OCI-LY7 (cell line): ENCODE results near the gene SKIC2. TPM values are rescaled to one million over a fixed set of nuclear protein-coding genes. Genes with fewer than 3 reads are reported as not detected.

Experiments
- BruUV-seq: library from RNA; stranded (reverse); fragments of 400-500 nt; replicated peaks from 2 replicates; lab custom pipeline; 2021; lab: Mats Ljungman, UMichigan
- CTCF ChIA-PET: fragments of 300-600 bp; sonication (Branson Sonifier 250); formaldehyde crosslinking; loops from one replicate; lab custom pipeline; 2022; ENCODE audit warnings: antibody characterized with exemption; ENCODE audit not compliant: unreplicated experiment; lab: Charles Lee
- POLR2A ChIA-PET: fragments of 300-600 bp; sonication (Branson Sonifier 250); formaldehyde crosslinking; loops from one replicate; lab custom pipeline; 2022; ENCODE audit warnings: antibody characterized with exemption; lab: Charles Lee
- DNase-seq: peaks from one replicate; pipeline ENCODE4 v3.0.0-alpha.2; 2015; ENCODE audit warnings: low spot score
- H2AFZ ChIP-seq: fragments of 200-600 bp; sonication (generic), shearing (Covaris generic); 2 replicates; pipeline ENCODE4 v1.6.1; 2014; ENCODE audit warnings: mild to moderate bottlenecking, antibody characterized with exemption, low read length, moderate library complexity
- H3K27ac ChIP-seq: fragments of 200-600 bp; sonication (generic); 2 replicates; pipeline ENCODE4 v1.5.1; 2014; ENCODE audit warnings: mixed run types, low read depth, mild to moderate bottlenecking, moderate library complexity, low read length, inconsistent platforms; ENCODE audit not compliant: poor library complexity, severe bottlenecking
- H3K36me3 ChIP-seq: fragments of 200-600 bp; sonication (generic); 2 replicates; pipeline ENCODE4 v1.6.1; 2014; ENCODE audit warnings: mild to moderate bottlenecking, antibody characterized with exemption, low read length, moderate library complexity, mixed read lengths; ENCODE audit not compliant: insufficient read depth
- H3K4me1 ChIP-seq: fragments of 200-600 bp; sonication (generic); 2 replicates; pipeline ENCODE4 v1.5.1; 2014; ENCODE audit warnings: mild to moderate bottlenecking, low read length; ENCODE audit not compliant: insufficient read depth, poor library complexity, severe bottlenecking
- H3K4me2 ChIP-seq: fragments of 200-600 bp; sonication (generic); 2 replicates; pipeline ENCODE4 v1.6.1; 2014; ENCODE audit warnings: mild to moderate bottlenecking, low read length
- H3K4me3 ChIP-seq: fragments of 200-600 bp; sonication (generic); 2 replicates; pipeline ENCODE4 v1.5.1; 2014; ENCODE audit warnings: mild to moderate bottlenecking, low read depth, low read length; ENCODE audit not compliant: poor library complexity, severe bottlenecking
- H3K79me2 ChIP-seq: fragments of 200-600 bp; sonication (generic); 2 replicates; pipeline ENCODE4 v1.6.1; 2016; ENCODE audit warnings: low read depth, mild to moderate bottlenecking, low read length, moderate library complexity, mixed read lengths; ENCODE audit not compliant: insufficient read depth
- H3K9me2 ChIP-seq: fragments of 200-600 bp; sonication (generic); 2 replicates; pipeline ENCODE4 v1.6.1; 2016; ENCODE audit warnings: mild to moderate bottlenecking, low read length, mixed read lengths; ENCODE audit not compliant: insufficient read depth
- H3K9me3 ChIP-seq: fragments of 200-600 bp; sonication (generic); 2 replicates; pipeline ENCODE4 v1.6.1; 2014; ENCODE audit warnings: mild to moderate bottlenecking, mixed run types, low read length, mixed read lengths
- H4K20me1 ChIP-seq: fragments of 200-600 bp; sonication (generic); 2 replicates; pipeline ENCODE4 v1.6.1; 2014; ENCODE audit warnings: mild to moderate bottlenecking, antibody characterized with exemption, low read length, moderate library complexity, mixed read lengths; ENCODE audit not compliant: insufficient read depth
- EZH2phosphoT487 ChIP-seq: fragments of 200-600 bp; sonication (generic); IDR thresholded peaks from 2 replicates; pipeline ENCODE4 v1.6.1; 2018; ENCODE audit warnings: low read depth, borderline replicate concordance, mild to moderate bottlenecking, mixed run types, antibody characterized with exemption, low read length, moderate library complexity, mixed read lengths
- intact Hi-C: fragments of 100-400 bp; cut with micrococcal nuclease; formaldehyde crosslinking; loops from one replicate; pipeline ENCODE4 v1.10.0; 2022; ENCODE audit not compliant: unreplicated experiment
- total RNA-seq, 2 experiments: library from RNA; depleted of rRNA in 1 of 2; stranded (reverse); fragments of >200 nt in 1 of 2; shearing (Covaris generic) in 1 of 2; gene quantifications; 2 replicates each; pipeline ENCODE4 v1.2.3, GENCODE V29; 2014 to 2022
- TF ChIP-seq, protein P1 (sequence below): fragments of 200-600 bp; sonication (generic); conservative IDR thresholded peaks from 2 replicates; pipeline ENCODE4 v1.5.1; 2014; ENCODE audit warnings: mild to moderate bottlenecking, antibody characterized with exemption, low read length, moderate library complexity, mixed read lengths

Gene SKIC2
- total RNA-seq, 2 experiments from 2014 or later: 45.8 to 77.5 TPM

- POLR2A ChIA-PET: no interaction called here
Observed at GRCh38 chr6:31963921-31964320, 4.9 kb downstream of the SKIC2 start.

GRCh38 chr6:31965700-31966099 is 6.7 kb downstream of the SKIC2 start:
- no peak for DNase-seq
- intact Hi-C loops: no loop called here
- Histone ChIP-seq H3K4me2 (no peak overlapping the region), H3K9me3 (no peaks in the 10 kb centered on the region), H4K20me1 (no peaks in the 10 kb centered on the region), H3K27ac (no peak overlapping the region), H3K79me2 (no peaks in the 10 kb centered on the region), H3K9me2 (no peaks in the 10 kb centered on the region), H3K4me1 (peaks cover 5% of the 10 kb centered on the region), H2AFZ (no peak overlapping the region), H3K4me3 (no peak overlapping the region), H3K36me3 (peaks cover 79% of the 10 kb centered on the region)
- CTCF ChIA-PET: no interaction called here
- BruUV-seq: no TSS peak
- TF ChIP-seq EZH2phosphoT487: no peak
- TF ChIP-seq, protein P1, sequence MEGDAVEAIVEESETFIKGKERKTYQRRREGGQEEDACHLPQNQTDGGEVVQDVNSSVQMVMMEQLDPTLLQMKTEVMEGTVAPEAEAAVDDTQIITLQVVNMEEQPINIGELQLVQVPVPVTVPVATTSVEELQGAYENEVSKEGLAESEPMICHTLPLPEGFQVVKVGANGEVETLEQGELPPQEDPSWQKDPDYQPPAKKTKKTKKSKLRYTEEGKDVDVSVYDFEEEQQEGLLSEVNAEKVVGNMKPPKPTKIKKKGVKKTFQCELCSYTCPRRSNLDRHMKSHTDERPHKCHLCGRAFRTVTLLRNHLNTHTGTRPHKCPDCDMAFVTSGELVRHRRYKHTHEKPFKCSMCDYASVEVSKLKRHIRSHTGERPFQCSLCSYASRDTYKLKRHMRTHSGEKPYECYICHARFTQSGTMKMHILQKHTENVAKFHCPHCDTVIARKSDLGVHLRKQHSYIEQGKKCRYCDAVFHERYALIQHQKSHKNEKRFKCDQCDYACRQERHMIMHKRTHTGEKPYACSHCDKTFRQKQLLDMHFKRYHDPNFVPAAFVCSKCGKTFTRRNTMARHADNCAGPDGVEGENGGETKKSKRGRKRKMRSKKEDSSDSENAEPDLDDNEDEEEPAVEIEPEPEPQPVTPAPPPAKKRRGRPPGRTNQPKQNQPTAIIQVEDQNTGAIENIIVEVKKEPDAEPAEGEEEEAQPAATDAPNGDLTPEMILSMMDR: no peak
- POLR2A ChIA-PET: interaction anchor here (0.6 kb wide), 2 partner anchors 61 to 718 kb away, joined by 3 to 4 read pairs; no protein-coding TSS in a partner anchor

More at GRCh38 chr6:31963921-31964320, 4.9 kb downstream of the SKIC2 start:
- H3K4me3 ChIP-seq: no peak overlapping the region
- H3K79me2 ChIP-seq: peaks cover 8% of the 10 kb centered on the region; the same call in 1 of the 2 replicates
- DNase-seq: no peak
- BruUV-seq: no TSS peak
- peaks cover 62% of the 10 kb centered on the region for H3K36me3 ChIP-seq
- no peaks in the 10 kb centered on the region for H3K9me2 ChIP-seq
- H3K4me1 ChIP-seq: peaks cover 11% of the 10 kb centered on the region
- no peak overlapping the region for H2AFZ ChIP-seq
- H4K20me1 ChIP-seq: no peaks in the 10 kb centered on the region
- H3K4me2 ChIP-seq: no peak overlapping the region
- H3K9me3 ChIP-seq: no peaks in the 10 kb centered on the region
- CTCF ChIA-PET: no interaction called here
- no peak overlapping the region for H3K27ac ChIP-seq
- TF ChIP-seq EZH2phosphoT487: no peak
- TF ChIP-seq, protein P1: no peak
- intact Hi-C loops: no loop called here

GRCh38 chr6:31966506-31966905 is 7.5 kb downstream of the SKIC2 start:
- no peak for DNase-seq
- Histone ChIP-seq H2AFZ (no peak overlapping the region), H3K9me3 (no peaks in the 10 kb centered on the region), H3K79me2 (peaks cover 6% of the 10 kb centered on the region; the same call in 1 of the 2 replicates), H3K4me3 (no peak overlapping the region), H3K9me2 (no peaks in the 10 kb centered on the region), H3K27ac (no peak overlapping the region), H3K4me2 (no peak overlapping the region), H3K4me1 (peaks cover 13% of the 10 kb centered on the region), H3K36me3 (peaks cover 81% of the 10 kb centered on the region), H4K20me1 (no peaks in the 10 kb centered on the region)
- TF ChIP-seq, protein P1: no peak
- no peak for TF ChIP-seq EZH2phosphoT487
- ChIA-PET CTCF (no interaction called here), POLR2A (interaction anchor here (0.5 to 0.6 kb wide), 2 partner anchors 61 to 798 kb away, joined by 4 read pairs; no protein-coding TSS in a partner anchor)
- intact Hi-C loops: no loop called here
- no TSS peak for BruUV-seq
